ENCODE measurements around the gene KIF11. TPM values are rescaled to one million over a fixed set of nuclear protein-coding genes. Genes with fewer than 3 reads are reported as not detected.
"Not testable (repeated sequence)": the region's sequence is repeated elsewhere in the genome, so short reads cannot be mapped to it uniquely, and the experiment has no call there.

KIF11 gene
- total RNA-seq, 1 donor from 2014 or later = 5.7 TPM

- Histone ChIP-seq H3K36me3 (ENCODE audit: control insufficient read depth, insufficient read depth, low read length) (no peaks in the 10 kb centered on the region), H3K27me3 (ENCODE audit: control insufficient read depth, insufficient read depth, low read length) (no peaks in the 10 kb centered on the region), H3K4me3 (ENCODE audit: low read depth, low read length) (no peak overlapping the region)
- no peak for TF ChIP-seq CTCF (IDR thresholded peaks at IDR 0.05; ENCODE audit: insufficient read depth, low read length, poor library complexity, severe bottlenecking)
- peak; percentile 48 for DNase-seq (ENCODE audit: low read depth)
Observed at GRCh38 chr10:92575961-92576360, 17.0 kb upstream of the KIF11 start.

GRCh38 chr10:92582347-92582746, 10.6 kb upstream of the KIF11 start:
- H3K27me3 ChIP-seq (ENCODE audit: control insufficient read depth, insufficient read depth, low read length); H3K4me3 ChIP-seq (ENCODE audit: low read depth, low read length); H3K36me3 ChIP-seq (ENCODE audit: control insufficient read depth, insufficient read depth, low read length); DNase-seq (ENCODE audit: low read depth): not testable (repeated sequence)

GRCh38 chr10:92590623-92591549, 2.0 kb upstream of the KIF11 start:
- DNase-seq (ENCODE audit: low read depth) = no peak
- Histone ChIP-seq H3K4me3 (ENCODE audit: low read depth, low read length) (peak overlapping the region; percentile 80), H3K36me3 (ENCODE audit: control insufficient read depth, insufficient read depth, low read length) (no peaks in the 10 kb centered on the region), H3K27me3 (ENCODE audit: control insufficient read depth, insufficient read depth, low read length) (no peaks in the 10 kb centered on the region)
- TF ChIP-seq CTCF (IDR thresholded peaks at IDR 0.05; ENCODE audit: insufficient read depth, low read length, poor library complexity, severe bottlenecking) = peak; percentile 43

- TF ChIP-seq CTCF (IDR thresholded peaks at IDR 0.05; ENCODE audit: insufficient read depth, low read length, poor library complexity, severe bottlenecking) = no peak
- peak; percentile 69 for DNase-seq (ENCODE audit: low read depth)
- Histone ChIP-seq H3K4me3 (ENCODE audit: low read depth, low read length) (peak overlapping the region; percentile 80), H3K36me3 (ENCODE audit: control insufficient read depth, insufficient read depth, low read length) (no peaks in the 10 kb centered on the region), H3K27me3 (ENCODE audit: control insufficient read depth, insufficient read depth, low read length) (no peaks in the 10 kb centered on the region)
Observed at GRCh38 chr10:92591550-92592022, 1.3 kb upstream of the KIF11 start.

- Histone ChIP-seq H3K4me3 (ENCODE audit: low read depth, low read length) (peak overlapping the region; percentile 80), H3K27me3 (ENCODE audit: control insufficient read depth, insufficient read depth, low read length) (no peaks in the 10 kb centered on the region), H3K36me3 (ENCODE audit: control insufficient read depth, insufficient read depth, low read length) (no peaks in the 10 kb centered on the region)
- no peak for DNase-seq (ENCODE audit: low read depth)
- TF ChIP-seq CTCF (IDR thresholded peaks at IDR 0.05; ENCODE audit: insufficient read depth, low read length, poor library complexity, severe bottlenecking) = no peak
Observed at GRCh38 chr10:92593619-92594588, 974 bp downstream of the KIF11 start.

- Histone ChIP-seq H3K36me3 (ENCODE audit: control insufficient read depth, insufficient read depth, low read length) (no peaks in the 10 kb centered on the region), H3K4me3 (ENCODE audit: low read depth, low read length) (no peak overlapping the region), H3K27me3 (ENCODE audit: control insufficient read depth, insufficient read depth, low read length) (no peaks in the 10 kb centered on the region)
- DNase-seq (ENCODE audit: low read depth) = no peak
- no peak for TF ChIP-seq CTCF (IDR thresholded peaks at IDR 0.05; ENCODE audit: insufficient read depth, low read length, poor library complexity, severe bottlenecking)
Observed at GRCh38 chr10:92595505-92595904, 2.6 kb downstream of the KIF11 start.
